Colonic mucosa (tissue), 4 donors: ENCODE data around the gene ANKRD11. TPM values are rescaled to one million over a fixed set of nuclear protein-coding genes. Genes with fewer than 3 reads are reported as not detected.
"Not testable (repeated sequence)": the region's sequence is repeated elsewhere in the genome, so short reads cannot be mapped to it uniquely, and the experiment has no call there.

Source experiments
- DNase-seq: peaks from one replicate; pipeline ENCODE4 v3.0.0-alpha.2; 2020
- H3K27ac ChIP-seq: fragments of 200-600 bp; one replicate; pipeline ENCODE4 v1.8.0; 2021
- H3K27me3 ChIP-seq: fragments of 200-600 bp; one replicate; pipeline ENCODE4 v1.8.0; 2021
- H3K36me3 ChIP-seq: fragments of 200-600 bp; one replicate; pipeline ENCODE4 v1.8.0; 2021
- H3K4me1 ChIP-seq: fragments of 200-600 bp; one replicate; pipeline ENCODE4 v1.8.0; 2021; ENCODE audit warnings: mild to moderate bottlenecking
- H3K4me3 ChIP-seq: fragments of 200-600 bp; one replicate; pipeline ENCODE4 v1.8.0; 2021
- H3K9ac ChIP-seq, 2 donors: one replicate each; pipeline ENCODE4 v1.7.0; 2013; ENCODE audit warnings: control low read depth in 2 of 2, low read depth in 2 of 2, low read length in 2 of 2
- H3K9me3 ChIP-seq: fragments of 200-600 bp; one replicate; pipeline ENCODE4 v1.8.0; 2021
- intact Hi-C: fragments of 100-400 bp; cut with DNase I; formaldehyde crosslinking; loops from one replicate; pipeline ENCODE4 v1.14.1; 2022
- total RNA-seq, 2 donors: library from RNA; stranded (reverse); fragmentation: NEBNext Ultra II Directional in 1 of 2; extraction: Animal tissue kit (Norgen Biotek cat#: 25700) in 1 of 2; gene quantifications; one replicate each; pipeline ENCODE4 v1.2.1, GENCODE V29; 2021
- TF ChIP-seq, protein P1 (sequence below): fragments of 200-600 bp; IDR thresholded peaks from one replicate; pipeline ENCODE4 v1.8.0; 2022; ENCODE audit warnings: antibody characterized with exemption, mild to moderate bottlenecking
- donor health status: healthy.
- donor health status: DM: no; HTN: no; CAD: no.
- donor health status: DM: no; HTN: no; CAD: no.

The ANKRD11 gene
- total RNA-seq, 2 donors from 2014 or later = 69.4 to 129 TPM

DNA sequence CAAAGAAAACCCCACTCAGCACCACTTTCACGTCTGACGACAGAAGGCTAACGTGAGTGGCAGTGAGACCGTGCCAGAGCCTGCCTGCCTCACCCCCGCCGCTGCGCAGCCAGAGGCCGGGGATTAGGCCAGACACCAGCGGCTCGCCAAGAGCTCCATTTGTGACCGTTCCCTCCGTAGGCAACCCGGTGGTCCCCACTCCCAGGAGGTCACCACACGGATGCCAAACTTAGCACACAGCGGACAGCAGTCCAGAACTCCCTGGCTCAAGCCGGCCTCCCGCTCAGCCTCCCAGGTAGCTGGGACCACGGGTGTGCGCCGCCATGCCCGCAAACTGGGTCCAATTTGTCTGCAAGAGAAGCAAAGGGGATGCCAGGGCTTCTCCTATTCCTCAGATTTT, 104.6 kb downstream of the ANKRD11 start:
- DNase-seq = no peak
- no peak overlapping the region for H3K9ac ChIP-seq

DNA sequence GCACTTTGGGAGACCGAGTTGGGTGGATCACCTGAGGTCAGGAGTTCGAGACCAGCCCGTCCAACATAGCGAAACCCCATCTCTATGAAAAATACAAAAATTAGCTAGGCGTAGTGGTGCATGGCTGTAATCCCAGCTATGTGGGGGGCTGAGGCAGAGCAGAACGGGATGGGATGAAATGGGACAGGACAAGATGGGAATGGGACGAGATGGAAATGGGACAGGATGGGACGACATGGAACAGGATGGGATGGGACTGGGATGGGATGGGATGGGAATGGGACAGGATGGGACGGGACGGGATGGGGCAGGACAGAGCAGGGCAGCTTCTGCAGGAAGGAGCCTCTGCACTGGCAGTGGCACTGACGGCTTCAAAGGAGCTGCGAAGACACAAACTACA, 106.1 kb downstream of the ANKRD11 start:
- Histone ChIP-seq H3K9me3 (no peaks in the 10 kb centered on the region), H3K36me3 (no peaks in the 10 kb centered on the region), H3K4me3 (no peak overlapping the region), H3K4me1 (peaks cover 15% of the 10 kb centered on the region), H3K9ac (no peak overlapping the region), H3K27ac (no peak overlapping the region), H3K27me3 (no peaks in the 10 kb centered on the region)
- TF ChIP-seq, protein P1, sequence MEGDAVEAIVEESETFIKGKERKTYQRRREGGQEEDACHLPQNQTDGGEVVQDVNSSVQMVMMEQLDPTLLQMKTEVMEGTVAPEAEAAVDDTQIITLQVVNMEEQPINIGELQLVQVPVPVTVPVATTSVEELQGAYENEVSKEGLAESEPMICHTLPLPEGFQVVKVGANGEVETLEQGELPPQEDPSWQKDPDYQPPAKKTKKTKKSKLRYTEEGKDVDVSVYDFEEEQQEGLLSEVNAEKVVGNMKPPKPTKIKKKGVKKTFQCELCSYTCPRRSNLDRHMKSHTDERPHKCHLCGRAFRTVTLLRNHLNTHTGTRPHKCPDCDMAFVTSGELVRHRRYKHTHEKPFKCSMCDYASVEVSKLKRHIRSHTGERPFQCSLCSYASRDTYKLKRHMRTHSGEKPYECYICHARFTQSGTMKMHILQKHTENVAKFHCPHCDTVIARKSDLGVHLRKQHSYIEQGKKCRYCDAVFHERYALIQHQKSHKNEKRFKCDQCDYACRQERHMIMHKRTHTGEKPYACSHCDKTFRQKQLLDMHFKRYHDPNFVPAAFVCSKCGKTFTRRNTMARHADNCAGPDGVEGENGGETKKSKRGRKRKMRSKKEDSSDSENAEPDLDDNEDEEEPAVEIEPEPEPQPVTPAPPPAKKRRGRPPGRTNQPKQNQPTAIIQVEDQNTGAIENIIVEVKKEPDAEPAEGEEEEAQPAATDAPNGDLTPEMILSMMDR = no peak
- no peak for DNase-seq
- intact Hi-C loops = no loop called here

More for the DNA sequence above, 104.6 kb downstream of the ANKRD11 start:
- Histone ChIP-seq H3K4me3 (no peak overlapping the region), H3K27ac (no peak overlapping the region), H3K36me3 (no peaks in the 10 kb centered on the region), H3K9me3 (no peaks in the 10 kb centered on the region), H3K27me3 (no peaks in the 10 kb centered on the region), H3K4me1 (peaks cover 15% of the 10 kb centered on the region)
- intact Hi-C loops = no loop called here
- TF ChIP-seq, protein P1 = no peak

DNA sequence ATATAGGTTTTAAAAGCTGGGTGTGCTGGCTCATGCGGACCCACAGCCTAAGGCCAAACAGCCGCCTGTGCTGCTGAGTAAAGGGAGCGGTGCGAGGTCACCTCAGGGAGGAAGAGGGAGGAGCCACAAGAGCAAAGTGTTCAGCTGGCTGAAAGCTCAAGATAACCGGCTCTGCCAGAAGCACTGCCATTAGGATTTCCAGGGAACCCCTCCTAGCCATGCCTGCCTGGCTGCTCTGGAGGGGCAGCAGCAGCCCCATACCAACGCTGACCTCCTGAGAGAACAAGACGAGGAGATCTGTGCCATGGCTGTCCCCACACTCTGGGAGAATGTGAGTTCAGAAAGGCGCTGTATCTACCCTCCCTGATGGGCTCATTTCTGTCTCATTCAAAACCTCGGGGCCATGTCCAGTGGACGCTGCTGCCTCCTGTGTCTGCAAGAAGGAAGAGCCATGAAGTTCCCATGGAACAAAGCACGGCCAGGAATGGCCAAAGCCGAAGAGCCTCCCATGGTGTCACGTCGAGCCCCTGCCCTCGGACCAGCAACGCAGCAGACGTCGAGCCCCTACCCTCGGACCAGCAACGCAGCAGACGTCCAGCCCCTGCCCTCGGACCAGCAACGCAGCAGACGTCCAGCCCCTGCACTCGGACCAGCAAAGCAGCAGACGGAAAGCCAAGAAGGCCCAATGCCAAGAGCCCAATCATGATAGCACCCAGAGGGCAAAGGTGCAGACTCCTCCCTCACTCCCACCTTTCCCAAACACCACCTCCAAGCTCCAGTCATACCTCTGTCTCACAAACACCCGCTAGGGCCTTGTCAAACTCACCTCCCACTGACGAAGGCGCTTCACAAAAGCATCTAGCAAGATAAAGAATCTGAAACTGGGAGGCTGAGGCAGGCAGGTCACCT, 107.0 kb downstream of the ANKRD11 start:
- peak; percentile 79 for DNase-seq
- H3K4me3 ChIP-seq = no peak overlapping the region
- TF ChIP-seq, protein P1 = no peak
- peak overlapping the region in 1 of 2 donors; percentile 70 for H3K9ac ChIP-seq
- H3K4me1 ChIP-seq = peaks cover 15% of the 10 kb centered on the region
- H3K36me3 ChIP-seq = no peaks in the 10 kb centered on the region
- intact Hi-C loops = no loop called here
- H3K27ac ChIP-seq = peak overlapping the region; percentile 44
- no peaks in the 10 kb centered on the region for H3K9me3 ChIP-seq
- no peaks in the 10 kb centered on the region for H3K27me3 ChIP-seq

DNA sequence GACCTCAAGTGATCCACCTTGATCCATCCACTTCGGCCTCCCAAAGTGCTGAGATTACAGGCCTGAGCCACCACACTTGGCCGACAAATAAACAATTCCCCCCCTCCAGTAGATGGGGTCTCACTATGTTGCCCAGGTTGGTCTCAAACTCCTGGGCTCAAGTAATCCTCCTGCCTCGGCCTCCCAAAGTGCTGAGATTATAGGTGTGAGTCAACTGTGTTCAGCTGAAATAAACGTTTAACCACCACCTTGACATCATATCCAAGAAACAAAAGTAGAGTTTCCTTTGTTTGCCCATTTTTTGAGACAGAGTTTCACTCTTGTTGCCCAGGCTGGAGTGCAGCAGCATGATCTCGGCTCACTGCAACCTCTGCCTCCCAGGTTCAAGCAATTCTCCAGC, 107.8 kb downstream of the ANKRD11 start:
- H3K9ac ChIP-seq = peak overlapping the region in 1 of 2 donors; percentile 51
- H3K36me3 ChIP-seq, H3K9me3 ChIP-seq, intact Hi-C loops, H3K27me3 ChIP-seq, DNase-seq, H3K4me3 ChIP-seq: not testable (repeated sequence)
- peak overlapping the region; percentile 44 for H3K27ac ChIP-seq
- peaks cover 15% of the 10 kb centered on the region for H3K4me1 ChIP-seq

DNA sequence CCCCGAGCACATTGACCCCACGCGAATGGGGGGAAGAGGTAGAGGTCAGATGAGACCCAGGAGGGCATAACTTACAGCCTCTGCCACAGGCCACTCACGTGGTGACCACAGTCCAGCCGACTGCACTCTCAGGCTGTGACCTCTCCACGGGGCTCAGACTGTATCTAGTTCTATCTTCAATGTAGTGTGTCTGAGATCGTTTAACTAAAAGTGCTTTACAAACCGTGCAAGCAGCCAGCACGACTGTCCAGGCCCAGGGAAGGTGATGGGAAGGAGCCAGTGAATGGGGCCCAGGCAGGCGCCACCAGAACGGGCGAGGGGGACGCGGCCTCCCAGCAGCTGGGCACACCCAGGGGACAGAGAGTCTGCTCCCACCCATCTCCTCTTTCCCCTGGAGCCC, 108.6 kb downstream of the ANKRD11 start:
- Histone ChIP-seq H3K4me3 (no peak overlapping the region), H3K27me3 (no peaks in the 10 kb centered on the region), H3K9ac (no peak overlapping the region), H3K27ac (no peak overlapping the region), H3K36me3 (no peaks in the 10 kb centered on the region), H3K4me1 (peaks cover 15% of the 10 kb centered on the region), H3K9me3 (no peaks in the 10 kb centered on the region)
- TF ChIP-seq, protein P1 = no peak
- intact Hi-C loops = no loop called here
- DNase-seq = no peak

DNA sequence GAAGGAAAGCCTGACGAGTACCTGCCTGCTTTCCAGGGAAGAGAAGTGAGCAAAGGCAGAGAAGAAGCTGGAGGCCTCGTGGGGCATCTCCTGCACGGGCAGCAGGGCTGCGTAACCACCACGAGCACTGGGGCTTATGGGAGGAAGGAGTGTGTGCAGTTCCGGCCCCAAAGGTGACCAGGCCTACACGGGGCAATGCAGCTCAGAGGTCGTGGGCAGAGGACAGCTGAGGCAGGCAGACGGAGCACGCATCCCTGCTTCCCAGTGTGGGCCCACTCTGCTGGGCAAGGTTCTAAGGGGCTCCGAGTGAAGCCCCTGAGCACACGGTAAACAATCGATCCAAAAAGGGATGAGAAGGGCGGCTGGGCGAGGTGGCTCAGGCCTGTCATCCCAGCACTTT, 109.7 kb downstream of the ANKRD11 start:
- intact Hi-C loops = no loop called here
- DNase-seq = no peak
- Histone ChIP-seq H3K27ac (no peak overlapping the region), H3K9me3 (no peaks in the 10 kb centered on the region), H3K27me3 (no peaks in the 10 kb centered on the region), H3K4me3 (no peak overlapping the region), H3K36me3 (no peaks in the 10 kb centered on the region), H3K9ac (no peak overlapping the region), H3K4me1 (peaks cover 15% of the 10 kb centered on the region)
- TF ChIP-seq, protein P1 = no peak
